NCI-H345 treated with DMSO at 0.1 percent for 48 hours (cell line): Measurements from ENCODE around the gene KXD1.
A peak's percentile ranks its signal among the peaks of the same experiment; 100 is the strongest.
"Not testable (repeated sequence)": the region's sequence is repeated elsewhere in the genome, so short reads cannot be mapped to it uniquely, and the experiment has no call there.

ENCODE experiments used
- DNase-seq: peaks from one replicate; lab custom pipeline; 2025; ENCODE audit not compliant: unreplicated experiment; lab: John Stamatoyannopoulos, UW

Gene KXD1

GRCh38 chr19:18576383-18576782, 18.7 kb downstream of the KXD1 start:
- DNase-seq: no peak

GRCh38 chr19:18577365-18577914, 19.8 kb downstream of the KXD1 start:
- DNase-seq: no peak

GRCh38 chr19:18580311-18580710, 22.6 kb downstream of the KXD1 start:
- DNase-seq: no peak

- no peak for DNase-seq
Measured at GRCh38 chr19:18586306-18586705, 28.6 kb downstream of the KXD1 start.

- no peak for DNase-seq
Measured at GRCh38 chr19:18587561-18587960, 29.9 kb downstream of the KXD1 start.

GRCh38 chr19:18587962-18588610, 30.4 kb downstream of the KXD1 start:
- no peak for DNase-seq

GRCh38 chr19:18588611-18589379, 31.1 kb downstream of the KXD1 start, which contains the start of gene REX1BD:
TSS of gene REX1BD (plus strand) at chr19:18588798. CDS start at chr19:18588802, 4 bp downstream.
- peak; percentile 52 for DNase-seq

GRCh38 chr19:18589380-18590272, 32.0 kb downstream of the KXD1 start:
- DNase-seq: peak; percentile 67

- DNase-seq: peak; percentile 92
Measured at GRCh38 chr19:18590273-18591272, 32.9 kb downstream of the KXD1 start.

- DNase-seq: no peak
Measured at GRCh38 chr19:18591735-18592385, 34.2 kb downstream of the KXD1 start.

GRCh38 chr19:18592732-18593131, 35.1 kb downstream of the KXD1 start:
- not testable (repeated sequence) for DNase-seq

- no peak for DNase-seq
Measured at GRCh38 chr19:18593367-18594095, 35.9 kb downstream of the KXD1 start.

- DNase-seq: peak; percentile 4
Measured at GRCh38 chr19:18594096-18594823, 36.6 kb downstream of the KXD1 start.

GRCh38 chr19:18594824-18595373, 37.2 kb downstream of the KXD1 start:
- no peak for DNase-seq

GRCh38 chr19:18595475-18595874, 37.8 kb downstream of the KXD1 start:
- no peak for DNase-seq

GRCh38 chr19:18596752-18597157, 39.1 kb downstream of the KXD1 start:
- no peak for DNase-seq

- no peak for DNase-seq
Measured at GRCh38 chr19:18597809-18598660, 40.4 kb downstream of the KXD1 start.
